Suprapubic skin (tissue), 3 donors: Measurements from ENCODE around the gene DDI2.

Experiments
- CTCF ChIP-seq, 2 donors: fragments of 200-600 bp in 1 of 2; fragments of 450-650 bp in 1 of 2; sonication (generic) in 1 of 2; IDR thresholded peaks; one replicate each; pipeline ENCODE4 v1.5.1; 2016 to 2019; ENCODE audit warnings: antibody characterized with exemption in 2 of 2, mild to moderate bottlenecking in 1 of 2, moderate library complexity in 1 of 2
- POLR2A ChIP-seq, 2 donors: fragments of 450-650 bp; IDR thresholded peaks; one replicate each; pipeline ENCODE4 v1.6.1; 2017; ENCODE audit warnings: antibody characterized with exemption in 2 of 2, mild to moderate bottlenecking in 2 of 2, moderate library complexity in 2 of 2

- no peak for TF ChIP-seq CTCF (IDR thresholded peaks at IDR 0.05)
- no peak for TF ChIP-seq POLR2A (IDR thresholded peaks at IDR 0.05)
These were observed 16.6 kb downstream of the DDI2 start for GRCh38 chr1:15633756-15634420.
